Skeletal muscle cell (primary cell): ENCODE data around the gene APELA.

Experiments
- DNase-seq: peaks from one replicate; pipeline ENCODE4 v3.0.0-alpha.2; 2010; ENCODE audit warnings: low read depth
- H3K4me3 ChIP-seq: 2 replicates; pipeline ENCODE4 v1.5.1; 2011; ENCODE audit warnings: low read depth, mild to moderate bottlenecking, control low read depth, low read length, moderate library complexity

APELA gene

GRCh38 chr4:164876700-164877324 lies at the start of gene APELA:
Gene APELA, plus strand, starts transcription at chr4:164877178. Its CDS starts 154 bp downstream, at chr4:164877332.
- no peak within 1 kb of the TSS for H3K4me3 ChIP-seq
- DNase-seq = no peak

DNA sequence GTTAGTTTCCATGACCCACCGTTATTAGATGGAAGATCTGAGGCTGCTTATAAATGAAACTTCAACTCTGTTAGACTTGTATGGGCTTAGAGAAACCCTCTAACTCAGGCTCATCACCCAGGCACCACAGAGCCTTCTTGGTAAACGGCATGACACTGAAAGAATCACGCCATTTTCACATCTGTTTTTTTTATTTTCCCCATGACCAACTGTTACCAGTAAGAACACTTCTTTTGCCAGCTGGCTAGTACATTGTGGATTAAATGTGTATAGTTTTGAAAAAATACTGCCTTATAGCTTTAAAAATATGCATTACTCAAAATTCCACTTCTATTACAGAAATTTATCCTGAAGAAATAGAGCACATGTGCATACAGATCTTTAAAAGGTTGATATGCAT lies 48.0 kb upstream of the APELA start:
- no peak for DNase-seq
- H3K4me3 ChIP-seq = no peak overlapping the region

GRCh38 chr4:164846566-164846965 lies 30.4 kb upstream of the APELA start:
- H3K4me3 ChIP-seq = no peak overlapping the region

GRCh38 chr4:164847016-164847415 lies 30.0 kb upstream of the APELA start:
- DNase-seq = no peak
- H3K4me3 ChIP-seq = no peak overlapping the region

More at GRCh38 chr4:164846566-164846965, 30.4 kb upstream of the APELA start:
- DNase-seq = no peak

- H3K4me3 ChIP-seq = no peak overlapping the region
- DNase-seq = no peak
Observed at GRCh38 chr4:164847967-164848649, 28.9 kb upstream of the APELA start.

DNA sequence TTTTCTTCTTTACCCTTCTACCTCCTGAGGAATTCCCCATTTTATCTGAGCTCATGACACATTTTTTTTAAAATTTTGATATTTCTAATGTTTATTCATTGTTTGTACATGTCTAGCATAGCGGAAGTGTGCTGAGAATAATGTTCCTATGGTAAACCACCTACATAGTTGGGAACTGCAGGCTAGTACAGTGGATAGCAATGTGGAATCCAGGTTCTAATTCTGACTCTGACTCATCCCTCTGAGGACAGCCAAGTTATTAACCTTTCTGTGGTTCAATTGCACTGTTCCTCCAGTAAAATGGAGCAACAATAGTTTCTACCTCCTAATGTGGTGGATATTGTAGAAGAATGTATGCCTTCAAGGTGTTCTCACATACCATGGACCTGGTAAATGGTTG lies 20.6 kb upstream of the APELA start:
- no peak overlapping the region for H3K4me3 ChIP-seq
- no peak for DNase-seq

- no peak for DNase-seq
- H3K4me3 ChIP-seq = no peak overlapping the region
Observed at GRCh38 chr4:164866817-164867490, 10.0 kb upstream of the APELA start.

GRCh38 chr4:164871673-164872072 lies 5.3 kb upstream of the APELA start:
- no peak for DNase-seq
- no peak overlapping the region for H3K4me3 ChIP-seq

GRCh38 chr4:164872481-164872880 lies 4.5 kb upstream of the APELA start:
- DNase-seq = no peak
- H3K4me3 ChIP-seq = no peak overlapping the region

- H3K4me3 ChIP-seq = no peak overlapping the region
- DNase-seq = no peak
Observed at GRCh38 chr4:164874789-164875188, 2.2 kb upstream of the APELA start.

DNA sequence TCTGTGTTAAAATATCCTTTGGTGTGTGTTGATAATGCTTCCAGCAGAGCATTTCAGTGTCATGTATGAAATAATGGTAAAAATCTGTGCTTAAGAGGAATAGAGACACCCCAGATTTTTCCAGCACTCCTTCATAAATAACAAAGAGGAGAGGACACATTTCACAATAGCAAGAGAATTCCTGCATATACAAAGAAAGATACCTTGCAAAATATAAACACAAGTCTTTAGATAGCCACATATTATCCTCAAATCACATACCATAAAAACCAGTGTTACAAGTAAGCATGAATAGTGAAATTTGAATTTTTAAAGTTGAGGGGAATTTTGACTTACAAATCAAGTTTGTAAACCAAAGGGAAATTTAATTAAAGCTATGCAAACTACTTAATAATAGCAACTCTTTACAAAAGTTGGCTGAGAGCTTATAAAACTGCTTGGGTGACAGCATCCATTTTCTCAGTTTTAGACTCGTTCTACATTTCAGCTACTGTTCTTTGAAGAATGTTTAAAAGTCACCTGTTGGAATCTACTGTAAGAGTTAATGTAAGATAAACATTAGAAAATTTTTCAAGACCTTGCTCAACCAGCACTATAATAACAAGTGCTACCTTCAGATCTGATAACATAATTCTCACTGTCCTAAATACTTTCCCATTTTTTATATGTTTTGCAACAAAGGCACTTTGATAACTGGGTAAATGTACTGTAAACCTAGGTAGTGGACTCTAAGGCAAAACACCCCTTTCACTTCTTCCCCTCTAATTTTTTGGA lies 3.7 kb downstream of the APELA start:
- no peak for DNase-seq
- no peak overlapping the region for H3K4me3 ChIP-seq

- no peak for DNase-seq
Observed at GRCh38 chr4:164888096-164888715, 11.2 kb downstream of the APELA start.

GRCh38 chr4:164890691-164891090 lies 13.7 kb downstream of the APELA start:
- no peak overlapping the region for H3K4me3 ChIP-seq
- no peak for DNase-seq

More at GRCh38 chr4:164888096-164888715, 11.2 kb downstream of the APELA start:
- H3K4me3 ChIP-seq = no peak overlapping the region

- DNase-seq = no peak
Observed at GRCh38 chr4:164892018-164892417, 15.0 kb downstream of the APELA start.

DNA sequence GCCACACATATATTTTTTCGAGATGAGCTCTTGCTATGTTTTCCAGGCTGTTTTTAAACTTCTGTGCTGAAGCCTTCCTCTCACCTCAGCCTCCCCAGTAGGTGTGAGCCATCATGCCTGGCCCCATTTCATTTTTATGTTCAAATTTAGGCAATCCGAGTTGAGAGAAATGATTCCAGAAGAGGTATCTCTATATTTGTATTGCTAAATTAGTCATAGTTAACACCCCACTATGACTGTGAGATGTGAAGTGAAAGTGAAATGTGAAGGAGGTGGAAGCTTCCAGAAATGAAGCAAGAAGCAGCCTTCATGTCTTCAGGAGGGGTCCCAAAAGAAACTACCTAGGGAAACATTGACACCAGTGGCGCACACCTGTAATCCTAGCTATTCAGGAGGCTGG lies 17.7 kb downstream of the APELA start:
- no peak overlapping the region for H3K4me3 ChIP-seq
- DNase-seq = no peak

More at GRCh38 chr4:164892018-164892417, 15.0 kb downstream of the APELA start:
- H3K4me3 ChIP-seq = no peak overlapping the region

- no peak overlapping the region for H3K4me3 ChIP-seq
- DNase-seq = no peak
Observed at GRCh38 chr4:164902608-164903007, 25.6 kb downstream of the APELA start.

- no peak for DNase-seq
- no peak overlapping the region for H3K4me3 ChIP-seq
Observed at GRCh38 chr4:164904336-164904735, 27.4 kb downstream of the APELA start.

GRCh38 chr4:164904941-164905340 lies 28.0 kb downstream of the APELA start:
- DNase-seq = no peak
- H3K4me3 ChIP-seq = no peak overlapping the region

GRCh38 chr4:164906368-164906767 lies 29.4 kb downstream of the APELA start:
- no peak for DNase-seq
- no peak overlapping the region for H3K4me3 ChIP-seq
